HG02885 (cell line): ENCODE measurements around the gene SULT1C4.
"Not testable (repeated sequence)": the region's sequence is repeated elsewhere in the genome, so short reads cannot be mapped to it uniquely, and the experiment has no call there.

Source experiments
- ATAC-seq: cut with Tn5 transposase; IDR thresholded peaks from one replicate; pipeline ENCODE4 v1.9.1; 2021; ENCODE audit warnings: mild to moderate bottlenecking; ENCODE audit not compliant: unreplicated experiment, poor library complexity

SULT1C4 gene

GRCh38 chr2:108377815-108378630 lies at the start of gene SULT1C4:
Gene SULT1C4, plus strand, starts transcription at chr2:108377954. Its CDS starts 384 bp downstream, at chr2:108378338.
- ATAC-seq = no peak

GRCh38 chr2:108329771-108330170 lies 48.0 kb upstream of the SULT1C4 start:
- ATAC-seq = no peak

GRCh38 chr2:108330979-108331378 lies 46.8 kb upstream of the SULT1C4 start:
- no peak for ATAC-seq

GRCh38 chr2:108345951-108346350 lies 31.8 kb upstream of the SULT1C4 start:
- ATAC-seq = no peak

- ATAC-seq = no peak
Measured at GRCh38 chr2:108346827-108347226, 30.9 kb upstream of the SULT1C4 start.

- no peak for ATAC-seq
Measured at GRCh38 chr2:108347786-108348185, 30.0 kb upstream of the SULT1C4 start.

- ATAC-seq = no peak
Measured at GRCh38 chr2:108348816-108349570, 28.8 kb upstream of the SULT1C4 start.

- no peak for ATAC-seq
Measured at GRCh38 chr2:108349571-108349928, 28.2 kb upstream of the SULT1C4 start.

- no peak for ATAC-seq
Measured at GRCh38 chr2:108351889-108352288, 25.9 kb upstream of the SULT1C4 start.

- no peak for ATAC-seq
Measured at GRCh38 chr2:108354136-108354535, 23.6 kb upstream of the SULT1C4 start.

GRCh38 chr2:108355906-108356734 lies 21.6 kb upstream of the SULT1C4 start:
- no peak for ATAC-seq

GRCh38 chr2:108359336-108359735 lies 18.4 kb upstream of the SULT1C4 start:
- not testable (repeated sequence) for ATAC-seq

GRCh38 chr2:108360776-108361468 lies 16.8 kb upstream of the SULT1C4 start:
- no peak for ATAC-seq

- peak; percentile 56 for ATAC-seq
Measured at GRCh38 chr2:108363024-108363907, 14.5 kb upstream of the SULT1C4 start.

GRCh38 chr2:108363908-108364225 lies 13.9 kb upstream of the SULT1C4 start:
- ATAC-seq = no peak

- ATAC-seq = no peak
Measured at GRCh38 chr2:108364676-108365297, 13.0 kb upstream of the SULT1C4 start.

- ATAC-seq = no peak
Measured at GRCh38 chr2:108365656-108366055, 12.1 kb upstream of the SULT1C4 start.

GRCh38 chr2:108367014-108367413 lies 10.7 kb upstream of the SULT1C4 start:
- ATAC-seq = no peak
